ENCODE data around the gene ITPRIPL1. TPM values are rescaled to one million over a fixed set of nuclear protein-coding genes. Genes with fewer than 3 reads are reported as not detected.

ITPRIPL1 gene
- total RNA-seq, 1 donor: 4.7 TPM

DNA sequence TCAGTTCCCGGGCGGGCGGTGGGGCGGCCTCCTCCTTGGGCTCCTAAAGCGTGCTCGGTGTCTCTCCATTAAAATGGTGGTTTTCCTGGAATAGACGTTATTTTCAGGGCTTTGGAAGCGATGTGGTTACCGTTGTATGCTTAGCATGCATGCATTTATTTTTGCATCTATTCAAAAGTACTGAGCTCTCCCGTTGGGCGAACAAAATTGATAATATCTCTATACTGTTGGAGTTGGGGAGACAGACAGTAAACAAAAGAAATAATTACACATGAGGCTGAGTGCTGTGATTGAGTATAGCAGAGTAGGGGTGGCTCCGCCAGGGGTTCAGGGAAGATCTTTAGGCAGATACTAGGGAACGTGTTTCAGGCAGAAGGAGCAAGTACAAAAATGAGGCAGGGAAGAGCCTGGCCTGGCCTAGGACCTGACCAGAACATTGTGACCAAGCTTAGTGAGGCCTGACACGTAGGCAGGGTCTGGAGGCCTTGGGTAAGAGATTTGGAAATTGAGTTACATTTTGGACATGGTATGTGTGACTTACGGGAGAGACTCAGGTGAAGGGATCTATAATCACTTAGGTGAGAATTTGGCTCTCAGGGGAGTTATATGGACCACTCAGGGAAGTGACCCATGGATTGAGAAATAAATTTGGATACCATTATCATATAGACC, 11.1 kb downstream of the ITPRIPL1 start:
- no peaks in the 10 kb centered on the region for H3K27me3 ChIP-seq (ENCODE audit: insufficient read depth, low read length)
- H3K4me3 ChIP-seq (ENCODE audit: low read length): peak overlapping the region; percentile 70
- H3K4me1 ChIP-seq (ENCODE audit: insufficient read depth, low read length): peaks cover 26% of the 10 kb centered on the region
- H3K9me3 ChIP-seq (ENCODE audit: low read depth, low read length): no peaks in the 10 kb centered on the region

DNA sequence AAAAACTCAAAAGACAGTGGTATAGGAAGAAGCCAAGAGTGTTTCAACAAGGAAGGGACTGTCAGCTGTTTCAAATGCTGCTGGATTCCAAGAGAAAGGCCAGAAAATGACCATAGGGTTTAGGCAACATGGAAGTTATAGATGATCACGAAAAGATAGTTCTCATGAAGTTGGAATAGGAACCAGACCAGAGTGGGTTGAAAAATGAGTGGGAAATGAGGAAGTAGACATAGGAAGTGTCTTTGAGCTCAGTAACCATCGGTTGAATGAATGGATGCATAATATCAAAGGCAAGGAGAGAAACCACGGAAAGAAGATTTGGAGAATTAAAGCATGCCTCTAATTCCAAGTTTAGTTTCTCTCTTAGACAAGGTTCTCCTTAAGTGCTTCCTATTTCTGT, 11.8 kb downstream of the ITPRIPL1 start:
- no peak overlapping the region for H3K4me3 ChIP-seq (ENCODE audit: low read length)
- no peaks in the 10 kb centered on the region for H3K27me3 ChIP-seq (ENCODE audit: insufficient read depth, low read length)
- H3K9me3 ChIP-seq (ENCODE audit: low read depth, low read length): no peaks in the 10 kb centered on the region
- H3K4me1 ChIP-seq (ENCODE audit: insufficient read depth, low read length): peaks cover 32% of the 10 kb centered on the region

DNA sequence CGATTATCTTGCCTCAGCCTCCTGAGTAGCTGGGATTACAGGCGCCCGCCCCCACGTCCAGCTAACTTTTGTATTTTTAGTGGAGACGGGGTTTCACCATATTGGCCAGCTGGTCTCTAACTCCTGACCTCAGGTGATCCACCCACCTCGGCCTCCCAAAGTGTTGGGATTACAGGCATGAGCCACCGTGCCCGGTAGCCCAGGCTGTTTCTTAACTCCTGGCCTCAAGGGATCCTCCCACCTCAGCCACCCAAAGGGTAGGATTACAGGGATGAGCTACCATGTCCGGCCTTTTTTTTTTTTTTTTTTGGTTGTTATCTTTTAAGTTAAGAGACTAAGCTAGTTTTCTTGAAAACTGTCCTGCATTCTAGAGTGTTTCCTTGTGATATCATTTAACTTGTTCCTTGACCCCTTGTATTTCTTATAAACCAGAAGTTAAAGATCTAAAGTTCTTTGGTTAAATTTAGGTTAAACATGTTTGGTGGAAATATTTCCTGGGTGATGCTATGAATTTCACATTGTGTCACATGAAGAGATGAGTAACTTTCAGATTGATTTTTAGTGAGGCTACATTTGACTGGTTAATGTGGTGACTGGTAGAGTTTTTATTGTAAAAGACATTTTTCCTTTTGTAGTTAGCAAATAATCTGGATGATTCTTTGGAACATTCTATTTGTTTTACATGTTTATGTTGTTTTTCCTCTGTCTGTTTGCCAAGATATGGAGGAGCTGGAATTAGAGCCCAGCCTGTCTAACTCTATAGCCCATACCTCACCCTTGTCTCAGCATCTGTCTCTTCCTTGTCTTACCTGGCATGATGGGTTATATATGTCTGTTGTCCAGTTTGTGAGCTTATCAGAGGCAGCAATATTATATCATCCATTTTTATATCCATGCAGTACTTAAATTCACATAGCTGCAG, 15.6 kb downstream of the ITPRIPL1 start:
- no peaks in the 10 kb centered on the region for H3K9me3 ChIP-seq (ENCODE audit: low read depth, low read length)
- H3K4me3 ChIP-seq (ENCODE audit: low read length): no peak overlapping the region
- H3K4me1 ChIP-seq (ENCODE audit: insufficient read depth, low read length): peaks cover 40% of the 10 kb centered on the region
- no peaks in the 10 kb centered on the region for H3K27me3 ChIP-seq (ENCODE audit: insufficient read depth, low read length)

DNA sequence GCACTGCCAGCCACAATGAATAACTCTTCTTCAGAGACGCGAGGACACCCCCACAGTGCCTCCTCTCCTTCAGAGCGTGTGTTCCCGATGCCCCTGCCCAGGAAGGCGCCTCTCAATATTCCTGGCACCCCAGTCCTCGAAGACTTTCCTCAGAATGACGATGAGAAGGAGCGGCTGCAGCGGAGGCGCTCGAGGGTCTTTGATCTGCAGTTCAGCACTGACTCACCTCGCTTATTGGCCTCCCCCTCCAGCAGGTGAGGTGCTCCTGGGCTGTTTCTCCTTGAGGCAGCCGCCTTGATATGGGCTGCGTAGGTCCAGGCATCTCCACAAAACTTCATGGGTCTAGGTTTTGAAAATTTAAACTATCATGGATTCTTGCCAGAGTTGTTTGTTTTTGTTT, 16.5 kb downstream of the ITPRIPL1 start:
- H3K4me1 ChIP-seq (ENCODE audit: insufficient read depth, low read length): peaks cover 32% of the 10 kb centered on the region
- no peaks in the 10 kb centered on the region for H3K27me3 ChIP-seq (ENCODE audit: insufficient read depth, low read length)
- no peaks in the 10 kb centered on the region for H3K9me3 ChIP-seq (ENCODE audit: low read depth, low read length)
- H3K4me3 ChIP-seq (ENCODE audit: low read length): no peak overlapping the region

- Histone ChIP-seq H3K4me3 (ENCODE audit: low read length) (no peak overlapping the region), H3K4me1 (ENCODE audit: insufficient read depth, low read length) (peaks cover 28% of the 10 kb centered on the region)
Observed at GRCh38 chr2:96342085-96342484, 17.0 kb downstream of the ITPRIPL1 start.

DNA sequence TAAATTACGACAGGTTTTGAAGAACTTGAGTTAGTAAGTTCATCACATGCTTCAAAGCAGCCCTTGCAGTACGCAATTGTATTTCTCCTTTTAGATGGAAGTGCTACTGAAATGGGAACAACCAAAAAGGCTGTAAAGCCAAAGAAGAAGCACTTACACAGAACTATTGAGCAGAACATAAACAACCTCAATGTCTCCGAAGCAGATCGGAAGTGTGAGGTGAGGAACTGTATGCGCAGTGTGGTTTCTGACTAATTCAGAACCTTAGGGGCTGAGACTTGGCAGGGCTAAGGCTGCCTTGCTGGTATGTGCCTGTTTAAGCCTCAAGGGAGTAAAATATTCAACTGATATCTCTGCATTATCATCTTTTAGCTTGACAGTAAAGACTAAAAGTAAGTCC, 18.9 kb downstream of the ITPRIPL1 start:
- H3K4me3 ChIP-seq (ENCODE audit: low read length): no peak overlapping the region
- no peaks in the 10 kb centered on the region for H3K9me3 ChIP-seq (ENCODE audit: low read depth, low read length)
- H3K4me1 ChIP-seq (ENCODE audit: insufficient read depth, low read length): peaks cover 21% of the 10 kb centered on the region
- H3K27me3 ChIP-seq (ENCODE audit: insufficient read depth, low read length): no peaks in the 10 kb centered on the region

More at GRCh38 chr2:96342085-96342484, 17.0 kb downstream of the ITPRIPL1 start:
- Histone ChIP-seq H3K9me3 (ENCODE audit: low read depth, low read length) (no peaks in the 10 kb centered on the region), H3K27me3 (ENCODE audit: insufficient read depth, low read length) (no peaks in the 10 kb centered on the region)

DNA sequence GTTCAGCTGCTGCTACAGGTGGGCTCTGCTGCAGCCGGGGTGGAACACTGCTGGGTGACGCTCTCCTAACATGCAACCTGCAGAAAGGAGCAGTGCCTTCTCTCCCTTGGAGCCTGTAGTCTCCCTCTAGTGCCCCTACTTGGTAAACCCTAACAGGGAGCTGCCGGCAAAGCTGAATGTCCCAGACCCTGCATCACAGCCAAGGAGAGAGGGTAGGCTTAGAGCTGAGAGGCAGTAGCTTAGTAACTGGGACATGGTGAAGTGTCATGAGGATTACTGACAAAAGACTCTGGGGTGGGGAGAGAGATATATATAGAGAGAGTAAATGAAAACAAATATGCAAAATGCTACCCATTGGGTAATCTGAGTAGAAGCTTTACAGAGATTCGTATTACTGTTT, 20.3 kb downstream of the ITPRIPL1 start:
- no peak overlapping the region for H3K4me3 ChIP-seq (ENCODE audit: low read length)
- no peaks in the 10 kb centered on the region for H3K9me3 ChIP-seq (ENCODE audit: low read depth, low read length)
- H3K27me3 ChIP-seq (ENCODE audit: insufficient read depth, low read length): no peaks in the 10 kb centered on the region
- peaks cover 21% of the 10 kb centered on the region for H3K4me1 ChIP-seq (ENCODE audit: insufficient read depth, low read length)

- no peaks in the 10 kb centered on the region for H3K27me3 ChIP-seq (ENCODE audit: insufficient read depth, low read length)
- H3K9me3 ChIP-seq (ENCODE audit: low read depth, low read length): no peaks in the 10 kb centered on the region
- H3K4me3 ChIP-seq (ENCODE audit: low read length): no peak overlapping the region
- peaks cover 21% of the 10 kb centered on the region for H3K4me1 ChIP-seq (ENCODE audit: insufficient read depth, low read length)
Observed at GRCh38 chr2:96345868-96346462, 20.8 kb downstream of the ITPRIPL1 start.

- H3K9me3 ChIP-seq (ENCODE audit: low read depth, low read length): no peaks in the 10 kb centered on the region
- peaks cover 11% of the 10 kb centered on the region for H3K4me1 ChIP-seq (ENCODE audit: insufficient read depth, low read length)
- no peak overlapping the region for H3K4me3 ChIP-seq (ENCODE audit: low read length)
- H3K27me3 ChIP-seq (ENCODE audit: insufficient read depth, low read length): no peaks in the 10 kb centered on the region
Observed at GRCh38 chr2:96347395-96347794, 22.3 kb downstream of the ITPRIPL1 start.

DNA sequence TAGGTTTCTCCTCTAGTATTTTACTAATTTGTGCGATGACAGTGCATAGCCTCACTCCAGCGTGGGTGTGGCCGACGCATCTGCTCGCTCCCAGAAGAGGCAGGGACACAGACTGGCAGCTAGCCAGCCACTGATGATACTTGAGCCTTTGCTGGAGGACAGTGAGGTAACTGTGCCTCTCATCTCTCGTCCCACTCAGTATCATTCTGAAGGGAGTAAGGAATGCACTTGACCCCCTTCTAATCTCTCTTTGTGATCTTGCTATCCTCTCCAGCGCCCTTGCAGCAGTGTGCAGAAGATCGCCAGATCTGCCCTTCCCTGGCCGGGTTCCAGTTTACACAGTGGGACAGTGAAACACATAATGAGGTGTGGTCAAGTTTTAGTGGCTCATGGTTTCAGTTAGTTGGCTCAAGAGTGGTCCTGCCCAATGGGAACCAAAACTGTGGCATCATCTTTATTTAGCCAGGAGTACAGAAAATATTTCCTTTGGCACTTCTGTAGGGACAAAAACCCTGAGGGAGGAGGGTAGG, 28.0 kb downstream of the ITPRIPL1 start:
- H3K4me1 ChIP-seq (ENCODE audit: insufficient read depth, low read length): no peaks in the 10 kb centered on the region
- no peak overlapping the region for H3K4me3 ChIP-seq (ENCODE audit: low read length)
- no peaks in the 10 kb centered on the region for H3K9me3 ChIP-seq (ENCODE audit: low read depth, low read length)
- H3K27me3 ChIP-seq (ENCODE audit: insufficient read depth, low read length): no peaks in the 10 kb centered on the region

DNA sequence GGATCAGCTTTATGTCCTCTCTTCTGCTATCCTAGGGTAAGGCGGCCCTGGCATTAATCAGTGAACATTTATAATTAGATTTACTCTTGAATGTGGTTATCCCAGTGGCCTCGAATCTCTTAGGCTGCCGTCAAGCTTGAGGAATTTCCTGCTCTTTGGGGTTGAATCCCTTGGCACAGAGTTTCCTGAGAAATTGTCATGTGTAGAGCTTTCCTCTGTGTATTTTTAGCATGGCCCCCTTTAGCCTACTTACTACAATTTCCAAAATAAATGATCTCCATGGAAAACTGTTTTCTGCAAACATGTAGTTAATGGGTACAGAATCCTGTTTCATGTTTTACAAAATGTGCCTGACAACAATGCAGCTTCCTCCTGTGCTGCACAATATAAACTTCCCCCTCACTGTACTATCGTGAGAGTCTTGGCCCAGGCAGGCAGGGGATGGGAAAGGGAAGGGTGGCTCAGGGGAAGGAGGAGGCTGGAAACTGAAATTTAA, 28.5 kb downstream of the ITPRIPL1 start:
- H3K27me3 ChIP-seq (ENCODE audit: insufficient read depth, low read length): no peaks in the 10 kb centered on the region
- no peak overlapping the region for H3K4me3 ChIP-seq (ENCODE audit: low read length)
- no peaks in the 10 kb centered on the region for H3K9me3 ChIP-seq (ENCODE audit: low read depth, low read length)
- no peaks in the 10 kb centered on the region for H3K4me1 ChIP-seq (ENCODE audit: insufficient read depth, low read length)

- Histone ChIP-seq H3K4me1 (ENCODE audit: insufficient read depth, low read length) (peaks cover under 1% of the 10 kb centered on the region), H3K27me3 (ENCODE audit: insufficient read depth, low read length) (no peaks in the 10 kb centered on the region), H3K9me3 (ENCODE audit: low read depth, low read length) (no peaks in the 10 kb centered on the region), H3K4me3 (ENCODE audit: low read length) (no peak overlapping the region)
Observed at GRCh38 chr2:96354492-96354891, 29.4 kb downstream of the ITPRIPL1 start.

DNA sequence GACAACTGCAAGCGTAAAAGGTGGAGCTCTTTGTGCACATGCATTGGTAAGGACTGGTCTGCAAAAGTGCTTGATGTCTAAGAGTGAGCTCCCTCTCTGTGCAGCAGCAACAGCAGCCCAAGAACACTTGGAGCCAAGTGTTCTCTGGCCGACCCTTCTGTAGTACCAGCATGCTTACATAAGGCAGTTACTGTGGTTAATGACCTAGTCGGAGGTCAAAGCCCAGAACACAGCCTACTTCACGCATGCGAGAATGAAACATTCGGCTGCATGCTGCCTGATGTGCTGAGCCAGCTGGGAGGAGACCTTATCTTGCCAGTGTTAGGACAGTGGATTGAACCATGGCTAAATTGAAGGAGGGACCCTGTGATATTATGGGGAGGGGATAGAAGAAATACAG, 31.8 kb downstream of the ITPRIPL1 start:
- peaks cover 3% of the 10 kb centered on the region for H3K4me1 ChIP-seq (ENCODE audit: insufficient read depth, low read length)
- no peaks in the 10 kb centered on the region for H3K9me3 ChIP-seq (ENCODE audit: low read depth, low read length)
- no peak overlapping the region for H3K4me3 ChIP-seq (ENCODE audit: low read length)
- no peaks in the 10 kb centered on the region for H3K27me3 ChIP-seq (ENCODE audit: insufficient read depth, low read length)

DNA sequence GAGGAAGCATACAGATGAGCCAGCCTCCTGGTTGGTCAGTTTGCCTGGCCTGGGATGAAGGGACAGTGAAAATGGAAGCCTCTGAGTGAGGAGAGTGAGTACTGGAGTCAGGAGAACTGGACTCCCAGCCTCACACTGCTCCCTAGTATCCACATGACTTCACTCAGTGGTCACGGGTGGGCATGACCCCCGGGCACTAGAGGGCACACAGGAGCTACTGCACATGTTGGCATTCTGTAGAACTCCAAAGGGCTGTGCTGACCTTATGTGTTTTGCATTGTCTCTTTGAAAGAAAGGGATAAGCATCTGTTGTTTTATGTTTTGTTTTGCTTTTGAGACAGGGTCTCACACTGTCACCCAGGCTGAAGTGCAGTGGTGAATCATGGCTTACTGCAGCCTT, 34.2 kb downstream of the ITPRIPL1 start:
- no peaks in the 10 kb centered on the region for H3K27me3 ChIP-seq (ENCODE audit: insufficient read depth, low read length)
- peaks cover 3% of the 10 kb centered on the region for H3K4me1 ChIP-seq (ENCODE audit: insufficient read depth, low read length)
- no peak overlapping the region for H3K4me3 ChIP-seq (ENCODE audit: low read length)
- H3K9me3 ChIP-seq (ENCODE audit: low read depth, low read length): no peaks in the 10 kb centered on the region

DNA sequence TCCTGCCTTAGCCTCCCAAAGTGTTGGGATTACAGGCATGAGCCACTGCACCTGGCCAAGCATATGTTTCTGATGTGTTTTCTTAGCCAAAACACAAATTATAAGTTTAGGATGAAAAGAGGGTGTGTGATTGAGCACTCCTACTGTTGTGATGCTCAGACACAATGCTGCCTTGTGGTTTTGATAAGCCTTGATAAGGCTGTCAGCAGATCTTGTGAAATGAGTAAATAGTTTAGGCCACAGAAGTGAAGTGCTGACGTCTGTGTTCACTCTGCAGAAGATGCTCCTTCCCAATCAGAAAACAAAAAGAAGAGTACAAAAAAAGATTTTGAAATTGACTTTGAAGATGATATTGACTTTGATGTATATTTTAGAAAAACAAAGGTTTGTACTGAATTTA, 34.7 kb downstream of the ITPRIPL1 start:
- Histone ChIP-seq H3K27me3 (ENCODE audit: insufficient read depth, low read length) (no peaks in the 10 kb centered on the region), H3K4me3 (ENCODE audit: low read length) (no peak overlapping the region), H3K4me1 (ENCODE audit: insufficient read depth, low read length) (peaks cover 3% of the 10 kb centered on the region), H3K9me3 (ENCODE audit: low read depth, low read length) (no peaks in the 10 kb centered on the region)

Data from mononuclear cell (primary cell).